Lower leg skin (tissue), 4 donors: ENCODE results near the gene DPP6. TPM values are rescaled to one million over a fixed set of nuclear protein-coding genes. Genes with fewer than 3 reads are reported as not detected.

Experiments
- DNase-seq, 2 donors: peaks; one replicate each; pipeline ENCODE4 v3.0.0-alpha.2; 2019; ENCODE audit warnings: low spot score in 2 of 2
- H3K4me3 ChIP-seq: fragments of 200-600 bp; sonication (generic); 2 replicates; pipeline ENCODE4 v1.5.1; 2017; ENCODE audit warnings: mild to moderate bottlenecking, low read depth; ENCODE audit not compliant: poor library complexity, severe bottlenecking
- CTCF ChIP-seq, 3 donors: fragments of 450-650 bp; IDR thresholded peaks; one replicate each; pipeline ENCODE4 v1.5.1; 2016; ENCODE audit warnings: antibody characterized with exemption in 3 of 3, mild to moderate bottlenecking in 3 of 3, moderate library complexity in 2 of 3
- POLR2A ChIP-seq, 2 donors: fragments of 450-650 bp; IDR thresholded peaks; one replicate each; pipeline ENCODE4 v1.6.1; 2016 to 2017; ENCODE audit warnings: antibody characterized with exemption in 2 of 2, mild to moderate bottlenecking in 1 of 2, moderate library complexity in 1 of 2
- WGBS, 2 donors: methylation state at CpG; one replicate each; pipeline ENCODE4 v1.1.5; 2018; 5-methylcytosine and 5-hydroxymethylcytosine counted together
- intact Hi-C: fragments of 100-400 bp; cut with DNase I; formaldehyde crosslinking; loops from one replicate; pipeline ENCODE4 v1.15.0; 2023; ENCODE audit warnings: low total_unique reads
- total RNA-seq, 4 donors: library from RNA; depleted of rRNA; stranded (reverse); fragments of >200 nt; gene quantifications; one replicate each; pipeline ENCODE4 v1.1.0, GENCODE V29; 2016

DPP6 gene
- total RNA-seq, 4 donors from 2014 or later = 1.0 to 4.5 (median 2.9) TPM

DNA sequence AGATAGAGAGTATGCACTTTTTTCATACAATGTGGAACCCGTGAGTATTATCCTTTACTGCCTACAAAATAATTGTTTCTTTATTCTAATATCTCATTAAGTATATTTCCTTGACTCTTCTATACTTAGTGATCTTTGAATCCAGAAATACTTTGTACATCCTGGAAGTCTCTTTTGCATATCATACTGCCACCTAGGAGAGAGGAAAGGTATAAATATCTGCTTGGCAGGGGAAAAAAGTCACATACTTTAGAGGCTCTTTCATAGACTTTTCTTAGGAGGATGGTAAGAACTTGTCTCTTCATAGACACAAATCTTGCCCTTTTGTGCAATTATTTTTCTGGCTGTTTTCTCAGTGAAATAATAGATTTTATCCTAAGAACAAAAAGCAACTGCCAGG, 514.7 kb downstream of the DPP6 start:
- DNase-seq = no peak
- H3K4me3 ChIP-seq = no peak overlapping the region
- intact Hi-C loops = no loop called here
- 70 to 89% methylated on average over 1 of the region's 1 CpG for WGBS, 2 donors
- TF ChIP-seq POLR2A (IDR thresholded peaks at IDR 0.05) = no peak

- intact Hi-C loops = no loop called here
- DNase-seq = no peak
- no peak overlapping the region for H3K4me3 ChIP-seq
- no peak for TF ChIP-seq POLR2A (IDR thresholded peaks at IDR 0.05)
- no peak for TF ChIP-seq CTCF (IDR thresholded peaks at IDR 0.05)
- 79 to 84% methylated on average over 10 of the region's 10 CpGs for WGBS, 2 donors
Measured at GRCh38 chr7:154568346-154568745, 516.1 kb downstream of the DPP6 start.

- 46 to 93% methylated on average over 2 of the region's 2 CpGs for WGBS, 2 donors
Measured at GRCh38 chr7:154569916-154570315, 517.7 kb downstream of the DPP6 start.

GRCh38 chr7:154571772-154572171, 519.6 kb downstream of the DPP6 start:
- WGBS, 2 donors = 50 to 80% methylated on average over 3 of the region's 3 CpGs
- intact Hi-C loops = no loop called here
- no peak overlapping the region for H3K4me3 ChIP-seq
- TF ChIP-seq POLR2A (IDR thresholded peaks at IDR 0.05) (no peak), CTCF (IDR thresholded peaks at IDR 0.05) (no peak)
- DNase-seq = no peak

More at GRCh38 chr7:154569916-154570315, 517.7 kb downstream of the DPP6 start:
- no peak for TF ChIP-seq POLR2A (IDR thresholded peaks at IDR 0.05)
- H3K4me3 ChIP-seq = no peak overlapping the region
- DNase-seq = no peak
- intact Hi-C loops = no loop called here

- intact Hi-C loops = no loop called here
- WGBS, 2 donors = 91 to 97% methylated on average over 2 of the region's 2 CpGs
- TF ChIP-seq POLR2A (IDR thresholded peaks at IDR 0.05) = no peak
- no peak overlapping the region for H3K4me3 ChIP-seq
- DNase-seq = no peak
Measured at GRCh38 chr7:154574235-154574634, 522.0 kb downstream of the DPP6 start.

DNA sequence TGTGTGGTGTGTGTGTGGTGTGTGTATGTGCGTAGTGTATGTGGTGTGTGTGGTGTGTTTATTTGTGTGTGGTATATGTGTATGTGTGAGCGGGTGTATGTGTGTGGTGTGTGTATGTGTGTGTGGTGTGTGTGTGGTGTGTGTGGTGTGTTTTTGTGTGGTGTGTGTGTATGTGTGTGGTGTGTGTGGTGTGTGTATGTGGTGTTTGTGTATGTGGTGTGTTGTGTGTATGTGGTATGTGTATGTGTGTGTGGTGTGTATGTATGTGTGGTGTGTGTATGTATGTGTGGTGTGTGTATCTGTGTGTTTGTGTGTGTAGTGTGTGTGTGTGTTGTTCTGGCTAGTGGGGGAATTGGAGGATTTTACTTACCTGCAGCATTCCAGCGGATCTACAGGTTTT, 523.3 kb downstream of the DPP6 start:
- H3K4me3 ChIP-seq = no peak overlapping the region
- intact Hi-C loops = no loop called here
- 64 to 72% methylated on average over 3 of the region's 3 CpGs for WGBS, 2 donors
- no peak for TF ChIP-seq CTCF (IDR thresholded peaks at IDR 0.05)
- TF ChIP-seq POLR2A (IDR thresholded peaks at IDR 0.05) = no peak
- DNase-seq = no peak

DNA sequence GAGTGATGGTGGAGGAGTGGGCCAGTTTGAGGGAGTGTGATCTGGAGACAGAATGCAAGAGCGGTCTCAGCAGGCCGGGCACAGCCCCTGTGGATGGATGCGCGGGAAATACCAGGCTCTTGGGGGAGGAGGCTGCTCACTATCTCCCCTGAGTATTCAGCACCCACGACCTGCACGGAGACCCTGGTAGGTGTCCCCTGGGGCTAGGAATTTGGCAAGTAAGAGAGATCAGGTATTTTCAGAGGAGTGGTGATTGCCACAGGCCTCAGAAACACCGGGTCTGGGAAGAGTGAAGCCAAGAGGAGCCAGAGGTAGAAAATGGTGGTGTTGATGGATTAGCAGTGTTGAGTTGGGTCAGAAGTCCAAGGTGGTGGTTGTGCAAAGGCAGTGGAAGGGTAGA, 524.4 kb downstream of the DPP6 start:
- intact Hi-C loops = no loop called here
- 89 to 91% methylated on average over 7 of the region's 7 CpGs for WGBS, 2 donors
- H3K4me3 ChIP-seq = no peak overlapping the region
- DNase-seq = no peak
- TF ChIP-seq CTCF (IDR thresholded peaks at IDR 0.05) (no peak), POLR2A (IDR thresholded peaks at IDR 0.05) (no peak)
